Peyer's patch (tissue), 4 donors: ENCODE results near the gene SLC2A4RG. TPM values are rescaled to one million over a fixed set of nuclear protein-coding genes. Genes with fewer than 3 reads are reported as not detected.
"Not testable (repeated sequence)": the region's sequence is repeated elsewhere in the genome, so short reads cannot be mapped to it uniquely, and the experiment has no call there.

Experiments used
- DNase-seq, 3 donors: peaks; one replicate each; pipeline ENCODE4 v3.0.0-alpha.2; 2017 to 2019
- H3K27ac ChIP-seq, 4 donors: fragments of 200-600 bp; sonication (generic); one replicate each; pipeline ENCODE4 v1.5.1; 2016 to 2019
- H3K27me3 ChIP-seq, 2 donors: fragments of 200-600 bp; sonication (generic); one replicate each; pipeline ENCODE4 v1.5.1; 2019
- H3K36me3 ChIP-seq, 3 donors: fragments of 200-600 bp; sonication (generic); one replicate each; pipeline ENCODE4 v1.5.1; 2016 to 2019
- H3K4me1 ChIP-seq, 4 donors: fragments of 200-600 bp; sonication (generic); one replicate each; pipeline ENCODE4 v1.5.1; 2016 to 2019
- H3K4me3 ChIP-seq, 4 donors: fragments of 200-600 bp; sonication (generic); 1 replicate in 3 of 4; 2 replicates in 1 of 4; pipeline ENCODE4 v1.5.1; 2016 to 2019; ENCODE audit warnings: mild to moderate bottlenecking in 1 of 4
- H3K9me3 ChIP-seq, 4 donors: fragments of 200-600 bp; sonication (generic); one replicate each; pipeline ENCODE4 v1.5.1; 2016 to 2019; ENCODE audit warnings: mild to moderate bottlenecking in 1 of 4
- CTCF ChIP-seq, 6 experiments: fragments of 450-650 bp in 4 of 6; fragments of 200-600 bp in 2 of 6; sonication (generic) in 1 of 6; IDR thresholded peaks; one replicate each; pipeline ENCODE4 v1.5.1; 2017 to 2019; ENCODE audit warnings: antibody characterized with exemption in 6 of 6, mild to moderate bottlenecking in 3 of 6, moderate library complexity in 1 of 6
- POLR2A ChIP-seq, 2 donors: fragments of 450-650 bp; IDR thresholded peaks; one replicate each; pipeline ENCODE4 v1.5.1; 2017; ENCODE audit warnings: antibody characterized with exemption in 2 of 2, mild to moderate bottlenecking in 2 of 2, moderate library complexity in 2 of 2
- total RNA-seq, 4 donors: library from RNA; depleted of rRNA; stranded (reverse); fragments of >200 nt; gene quantifications; one replicate each; pipeline ENCODE4 v1.1.0, GENCODE V29; 2016

The SLC2A4RG gene
- total RNA-seq, 4 donors from 2014 or later, result 34.2 to 54.5 (median 40.4) TPM

GRCh38 chr20:63718996-63719395 lies 20.6 kb upstream of the SLC2A4RG start:
- H3K4me1 ChIP-seq, result no peaks in the 10 kb centered on the region
- H3K9me3 ChIP-seq, result peaks cover 0 to 5% (median 0%) of the 10 kb centered on the region in 4 donors
- no peak for TF ChIP-seq CTCF (IDR thresholded peaks at IDR 0.05)
- TF ChIP-seq POLR2A (IDR thresholded peaks at IDR 0.05), result no peak
- no peak for DNase-seq
- H3K27me3 ChIP-seq, result no peaks in the 10 kb centered on the region
- no peak overlapping the region for H3K27ac ChIP-seq
- H3K4me3 ChIP-seq, result no peak overlapping the region
- H3K36me3 ChIP-seq, result peaks cover 0 to 68% (median 0%) of the 10 kb centered on the region in 3 donors

GRCh38 chr20:63722967-63723622 lies 16.5 kb upstream of the SLC2A4RG start:
- Histone ChIP-seq H3K36me3 (peaks cover 0 to 42% (median 0%) of the 10 kb centered on the region in 3 donors), H3K4me1 (peaks cover 0 to 11% (median under 1%) of the 10 kb centered on the region in 4 donors)
- H3K27me3 ChIP-seq, H3K9me3 ChIP-seq, H3K4me3 ChIP-seq, H3K27ac ChIP-seq, DNase-seq: not testable (repeated sequence)

GRCh38 chr20:63730189-63730733 lies 9.3 kb upstream of the SLC2A4RG start:
- peak overlapping the region; percentile 35 to 70 (median 52) for H3K27ac ChIP-seq

GRCh38 chr20:63731410-63731809 lies 8.2 kb upstream of the SLC2A4RG start:
- no peak for DNase-seq
- Histone ChIP-seq H3K4me1 (peaks cover 0 to 29% (median 19%) of the 10 kb centered on the region in 4 donors), H3K27me3 (no peaks in the 10 kb centered on the region), H3K9me3 (no peaks in the 10 kb centered on the region), H3K27ac (peak overlapping the region in 1 of 4 donors; percentile 70), H3K4me3 (no peak overlapping the region), H3K36me3 (peaks cover 0 to 37% (median 0%) of the 10 kb centered on the region in 3 donors)
- TF ChIP-seq POLR2A (IDR thresholded peaks at IDR 0.05) (no peak), CTCF (IDR thresholded peaks at IDR 0.05) (no peak)

More at GRCh38 chr20:63730189-63730733, 9.3 kb upstream of the SLC2A4RG start:
- not testable (repeated sequence) for DNase-seq, H3K4me3 ChIP-seq, H3K27me3 ChIP-seq, H3K9me3 ChIP-seq
- Histone ChIP-seq H3K4me1 (peaks cover 0 to 21% (median 16%) of the 10 kb centered on the region in 4 donors), H3K36me3 (peaks cover 0 to 29% (median 0%) of the 10 kb centered on the region in 3 donors)

GRCh38 chr20:63732118-63733095 lies 7.2 kb upstream of the SLC2A4RG start:
- no peak for TF ChIP-seq CTCF (IDR thresholded peaks at IDR 0.05)
- TF ChIP-seq POLR2A (IDR thresholded peaks at IDR 0.05), result no peak
- DNase-seq, result peak in 1 of 3 donors; percentile 46
- H3K4me3 ChIP-seq, result no peak overlapping the region
- peaks cover 0 to 36% (median 24%) of the 10 kb centered on the region in 4 donors for H3K4me1 ChIP-seq
- no peak overlapping the region for H3K27ac ChIP-seq
- no peaks in the 10 kb centered on the region for H3K27me3 ChIP-seq
- H3K36me3 ChIP-seq, result peaks cover 0 to 37% (median 0%) of the 10 kb centered on the region in 3 donors
- no peaks in the 10 kb centered on the region for H3K9me3 ChIP-seq

- no peak for DNase-seq
- TF ChIP-seq CTCF (IDR thresholded peaks at IDR 0.05) (no peak), POLR2A (IDR thresholded peaks at IDR 0.05) (no peak)
- no peaks in the 10 kb centered on the region for H3K9me3 ChIP-seq
- H3K27ac ChIP-seq, result no peak overlapping the region
- no peak overlapping the region for H3K4me3 ChIP-seq
- H3K4me1 ChIP-seq, result peaks cover 0 to 36% (median 28%) of the 10 kb centered on the region in 4 donors
- no peaks in the 10 kb centered on the region for H3K27me3 ChIP-seq
- peaks cover 0 to 37% (median 0%) of the 10 kb centered on the region in 3 donors for H3K36me3 ChIP-seq
These were observed 6.5 kb upstream of the SLC2A4RG start for GRCh38 chr20:63733117-63733516.
